LNCaP clone FGC (cell line): Measurements from ENCODE around the gene RAB22A.

Experiments
- DNase-seq: peaks from one replicate; pipeline ENCODE4 v3.0.0-alpha.2; 2011; ENCODE audit warnings: low read depth
- H3K4me3 ChIP-seq: 2 replicates; pipeline ENCODE4 v1.5.1; 2011; ENCODE audit warnings: mild to moderate bottlenecking, low read depth, low read length, control low read depth
- CTCF ChIP-seq: IDR thresholded peaks from 2 replicates; pipeline ENCODE4 v1.5.1; 2012; ENCODE audit warnings: mild to moderate bottlenecking; ENCODE audit not compliant: control insufficient read depth, insufficient read depth; ENCODE audit errors: extremely low read depth

Gene RAB22A

GRCh38 chr20:58287638-58288037, 21.9 kb upstream of the RAB22A start:
- H3K4me3 ChIP-seq: no peak overlapping the region
- DNase-seq: no peak
- TF ChIP-seq CTCF: no peak

DNA sequence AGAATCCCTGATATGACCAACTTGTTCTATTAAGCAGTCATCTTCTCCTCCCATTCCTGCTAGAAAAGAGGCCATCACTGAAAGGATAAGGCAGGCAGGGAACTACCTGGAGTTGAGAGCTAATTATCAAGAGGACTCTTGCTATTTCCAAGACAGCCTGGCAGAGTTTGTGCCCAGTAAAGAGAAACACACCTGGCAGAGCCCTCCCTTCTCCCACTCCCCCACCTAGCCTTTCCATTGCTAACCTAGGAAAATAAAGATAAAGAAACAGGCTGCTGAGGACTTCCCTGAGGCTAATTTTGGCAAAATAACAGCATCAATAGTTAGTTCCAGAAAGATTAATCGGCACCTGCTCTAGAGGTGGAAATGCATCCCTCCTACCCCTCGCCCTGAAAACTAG, 20.4 kb upstream of the RAB22A start:
- TF ChIP-seq CTCF: no peak
- no peak overlapping the region for H3K4me3 ChIP-seq
- no peak for DNase-seq

DNA sequence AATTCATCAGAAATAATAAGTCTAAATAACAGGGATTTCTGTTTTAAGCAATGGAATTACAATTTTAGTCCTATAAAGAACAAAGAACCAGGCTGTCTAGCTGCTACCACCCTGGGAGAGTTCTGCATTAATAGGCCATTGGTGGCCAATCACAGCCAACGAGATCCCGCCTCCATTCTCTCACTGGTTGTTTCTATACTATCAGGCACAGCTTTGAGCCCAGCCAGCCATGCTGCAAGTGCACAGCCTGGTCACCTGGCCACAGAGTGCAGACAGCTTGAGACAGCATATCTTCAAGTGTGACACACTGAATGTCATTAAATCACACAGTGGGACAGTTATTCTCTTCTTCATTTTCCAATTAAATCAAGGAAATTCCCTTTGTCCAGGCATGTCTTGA, 16.1 kb upstream of the RAB22A start:
- DNase-seq: no peak
- H3K4me3 ChIP-seq: no peak overlapping the region
- no peak for TF ChIP-seq CTCF

- no peak for TF ChIP-seq CTCF
- no peak overlapping the region for H3K4me3 ChIP-seq
- no peak for DNase-seq
Measured at GRCh38 chr20:58294497-58295455, 14.7 kb upstream of the RAB22A start.

GRCh38 chr20:58296051-58296837, 13.3 kb upstream of the RAB22A start:
- no peak overlapping the region for H3K4me3 ChIP-seq
- DNase-seq: no peak
- no peak for TF ChIP-seq CTCF

GRCh38 chr20:58297394-58297793, 12.1 kb upstream of the RAB22A start:
- no peak for DNase-seq
- TF ChIP-seq CTCF: no peak
- no peak overlapping the region for H3K4me3 ChIP-seq
